ENCODE data around the gene CTNNA2. TPM values are rescaled to one million over a fixed set of nuclear protein-coding genes. Genes with fewer than 3 reads are reported as not detected.

CTNNA2 gene
- polyA plus RNA-seq, 3 donors = 4.1 to 5.4 (median 4.4) TPM

DNA sequence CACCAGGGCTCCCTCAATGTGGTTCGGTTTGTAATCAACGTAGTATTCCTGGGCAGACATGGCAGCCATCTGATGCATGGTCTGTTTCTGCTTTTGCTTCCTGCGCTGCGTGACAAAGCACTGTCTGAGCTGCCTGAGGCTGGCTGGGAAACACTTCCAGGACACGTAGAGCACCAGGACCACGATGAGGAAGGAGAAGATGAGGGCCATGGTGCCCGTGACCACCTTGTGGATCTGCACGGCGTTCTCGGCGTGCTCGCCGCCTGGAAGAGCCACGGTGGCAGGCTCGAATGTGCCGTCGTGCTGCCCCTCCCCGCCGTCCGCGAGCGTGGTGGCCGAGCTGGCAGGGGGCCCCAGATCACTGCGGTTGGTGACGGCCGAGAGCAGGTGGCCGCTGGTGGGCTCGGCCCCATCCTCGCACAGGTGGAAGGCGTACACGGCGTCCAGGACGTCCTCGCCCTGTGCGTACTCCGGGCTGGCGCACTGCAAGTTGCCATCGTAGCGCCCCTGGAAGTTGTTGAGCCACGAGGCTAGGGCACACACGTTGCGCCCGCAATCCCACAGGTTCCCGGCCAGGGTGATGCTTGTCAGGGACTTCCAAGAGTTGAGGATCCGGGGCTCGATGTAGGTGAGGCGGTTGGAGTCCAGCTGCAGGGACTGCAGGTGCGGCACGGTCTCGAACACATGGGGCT is 789.6 kb downstream of the CTNNA2 start:
- no peak for DNase-seq (ENCODE audit: low read depth in 3 of 3, low spot score in 2 of 3)

DNA sequence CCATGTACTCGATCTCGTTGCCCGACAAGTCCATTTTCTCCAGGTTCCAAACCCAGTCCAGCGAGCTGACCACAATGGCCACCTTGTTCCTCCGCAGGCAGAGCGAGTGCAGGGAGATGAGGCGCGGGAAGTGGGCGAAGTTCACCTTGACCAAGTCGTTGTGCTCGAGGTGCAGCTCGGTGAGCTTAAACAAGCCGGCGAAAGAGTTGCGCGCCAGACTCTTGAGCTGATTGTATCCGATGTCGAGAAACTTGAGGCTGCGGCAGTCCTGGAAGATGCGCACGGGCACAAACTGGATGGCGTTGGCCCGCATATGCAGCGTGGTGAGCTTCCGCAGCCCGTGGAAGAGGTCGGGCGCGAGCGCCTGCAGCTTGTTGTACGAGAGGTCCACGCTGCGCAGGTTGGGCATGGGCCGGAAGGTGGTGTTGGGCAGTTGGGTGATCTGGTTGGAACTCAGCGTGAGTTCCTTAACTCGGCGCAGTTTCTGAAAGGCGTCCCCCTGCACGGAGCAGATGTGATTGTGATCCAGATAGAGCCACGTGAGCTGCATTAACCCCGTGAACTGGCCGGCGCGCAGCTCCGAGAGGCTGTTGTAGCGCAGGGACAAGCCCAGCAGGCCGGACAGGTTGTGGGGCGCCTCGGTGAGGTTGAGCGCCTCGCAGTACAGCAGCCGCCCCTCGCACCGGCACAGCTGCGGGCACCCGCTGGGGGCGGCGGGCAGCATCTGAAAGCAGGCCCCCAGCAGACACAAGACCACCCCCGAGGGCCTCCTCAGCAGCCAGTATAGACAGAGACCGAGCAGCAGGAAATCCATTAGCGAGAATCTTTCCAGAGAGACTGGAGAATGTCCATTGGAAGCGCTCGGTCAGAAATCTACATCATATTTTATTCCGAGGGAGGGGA is 790.4 kb downstream of the CTNNA2 start:
- no peak for DNase-seq (ENCODE audit: low read depth in 3 of 3, low spot score in 2 of 3)

DNA sequence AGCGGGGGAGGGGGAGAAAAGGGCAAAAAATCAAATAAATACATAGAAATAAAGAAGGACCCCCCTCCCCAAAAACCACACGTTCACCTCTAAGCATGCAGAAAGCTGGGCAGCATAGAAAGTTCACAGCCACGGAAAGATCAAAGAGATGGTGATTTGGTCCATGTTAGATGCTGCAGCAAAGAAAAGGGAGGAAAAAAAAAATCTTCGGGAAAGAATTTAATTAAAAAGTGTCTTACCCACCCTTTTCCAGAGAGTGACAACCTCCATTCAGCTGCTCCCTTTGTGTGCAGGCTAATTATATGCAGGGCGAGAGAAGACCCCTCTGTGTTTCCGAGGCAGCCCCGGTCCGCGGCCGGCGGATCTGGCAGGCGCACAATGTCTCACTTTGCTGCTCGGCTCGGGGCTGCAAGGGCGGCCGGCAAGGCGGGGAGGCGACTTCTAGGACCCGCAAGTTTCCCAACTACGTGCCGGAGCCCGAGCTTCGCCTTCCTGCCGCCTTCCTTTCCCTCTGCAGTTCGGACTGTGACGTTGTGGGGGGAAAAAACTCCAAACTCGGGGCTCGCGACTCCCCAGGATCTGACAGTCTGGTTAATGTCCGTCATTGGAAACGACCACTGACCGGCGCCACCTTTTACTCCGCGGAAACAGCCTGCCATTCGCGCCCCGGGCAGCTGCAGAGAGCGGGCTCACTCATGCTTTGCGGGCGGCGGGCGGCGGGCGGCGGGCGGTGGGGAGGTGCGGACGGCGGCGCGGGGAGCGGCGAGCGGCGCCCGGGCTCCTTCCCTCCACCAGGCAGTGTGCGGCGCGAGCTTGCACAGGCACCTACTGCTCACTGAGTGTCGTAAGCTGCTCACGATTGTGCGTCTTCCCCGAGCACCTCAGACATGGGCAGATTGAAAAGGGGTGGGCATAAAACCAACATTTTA is 791.3 kb downstream of the CTNNA2 start, which contains the start of gene LRRTM1:
Gene LRRTM1 (minus strand): TSS at position 844 of the 929 bp plus-strand sequence. CDS start 933 bp downstream, outside the sequence.
- no peak for DNase-seq (ENCODE audit: low read depth in 3 of 3, low spot score in 2 of 3)

DNA sequence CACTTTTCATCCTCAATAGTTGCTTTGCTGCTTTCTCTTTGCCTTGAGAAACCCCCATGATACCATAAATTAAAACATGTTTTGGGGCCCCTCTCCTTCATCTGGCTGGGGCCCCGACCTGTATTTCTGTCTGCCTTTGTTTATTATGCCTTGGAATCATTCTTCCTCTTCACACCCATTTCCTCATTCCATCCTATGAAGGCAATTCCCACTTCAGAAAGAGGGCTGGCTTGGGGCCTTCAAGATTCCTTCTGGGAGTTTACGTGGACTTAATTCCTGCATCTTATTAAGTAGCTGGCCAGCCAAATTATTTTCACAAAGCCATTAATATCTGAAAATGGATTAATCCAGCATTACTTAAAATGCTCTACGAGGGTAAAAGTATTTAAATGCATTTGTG is 798.5 kb downstream of the CTNNA2 start:
- DNase-seq (ENCODE audit: low read depth in 3 of 3, low spot score in 2 of 3) = no peak

DNA sequence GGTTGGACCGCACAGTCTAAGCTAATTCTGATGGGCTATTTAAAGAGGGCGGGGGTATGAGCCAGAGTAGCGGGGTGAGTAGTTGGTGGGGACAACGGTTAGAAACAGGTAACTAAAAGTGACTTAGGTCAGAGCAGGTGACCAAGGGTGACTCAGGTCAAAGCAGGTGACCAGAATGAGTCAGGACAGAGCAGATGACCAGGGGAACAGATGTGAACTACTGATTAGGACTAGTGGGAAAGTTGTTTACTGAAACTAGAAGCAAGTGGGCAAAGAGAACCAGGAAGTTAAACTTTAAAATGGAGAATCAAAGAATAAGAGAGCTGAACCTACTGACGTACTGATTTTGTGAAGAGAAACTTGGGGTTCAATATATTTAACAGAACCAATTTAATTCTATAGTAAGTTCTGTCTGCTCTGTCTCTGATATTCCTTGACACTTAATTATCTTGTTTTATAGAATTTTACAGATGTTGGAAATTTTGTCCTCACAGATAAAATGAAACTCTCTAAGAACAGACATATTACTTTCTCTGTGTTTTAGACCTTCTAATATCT is 799.5 kb downstream of the CTNNA2 start:
- DNase-seq (ENCODE audit: low read depth in 3 of 3, low spot score in 2 of 3) = no peak

DNA sequence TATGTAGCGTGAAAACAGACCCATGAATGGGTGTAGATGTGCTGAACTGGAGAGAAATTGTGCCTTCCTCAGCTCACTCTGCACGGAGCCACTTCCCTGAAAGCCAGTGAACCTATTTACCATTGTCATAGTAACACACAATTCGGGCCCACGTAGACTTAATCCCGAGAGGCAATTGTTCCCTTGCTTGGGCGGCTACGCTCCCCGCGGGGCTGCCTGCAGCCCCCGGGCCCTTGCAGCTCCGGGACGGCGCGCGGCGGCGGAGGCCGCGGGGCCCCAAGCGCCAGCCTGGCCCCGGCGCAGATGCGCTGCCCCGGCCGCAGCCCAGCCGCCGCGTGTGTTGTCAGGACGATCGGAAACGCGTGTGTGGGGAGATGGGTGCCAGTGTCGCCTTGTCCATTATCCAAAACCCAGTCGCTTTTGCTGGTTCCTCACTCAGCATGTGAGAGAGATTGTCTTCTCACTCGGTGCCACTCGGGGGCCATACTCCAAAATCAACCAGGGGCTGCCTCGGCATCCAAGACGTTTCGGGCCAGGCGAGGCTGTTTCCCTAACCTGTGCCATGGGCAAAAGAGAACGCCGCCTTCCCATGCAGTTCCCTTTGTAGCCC is 809.6 kb downstream of the CTNNA2 start:
- no peak for DNase-seq (ENCODE audit: low read depth in 3 of 3, low spot score in 2 of 3)

DNA sequence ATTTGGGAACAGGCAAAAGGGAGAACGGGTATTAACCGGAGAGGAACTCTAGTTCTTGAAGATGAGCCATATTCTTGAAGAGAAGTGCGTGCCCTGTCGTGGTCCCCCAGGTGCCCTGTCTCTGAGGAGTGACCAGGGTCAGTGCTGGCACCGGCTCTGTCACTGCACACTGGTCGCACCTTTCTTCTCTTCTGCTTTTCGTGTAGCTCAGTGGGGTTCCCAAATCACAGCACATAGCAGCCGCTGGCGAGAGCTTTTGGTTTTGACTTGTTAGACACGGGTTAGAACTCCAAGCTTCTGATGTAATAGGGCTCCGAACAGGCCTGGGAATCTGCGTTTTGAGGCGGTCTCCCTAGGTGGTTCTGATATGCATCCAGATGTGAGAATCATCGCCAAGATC is 810.1 kb downstream of the CTNNA2 start:
- no peak for DNase-seq (ENCODE audit: low read depth in 3 of 3, low spot score in 2 of 3)

DNA sequence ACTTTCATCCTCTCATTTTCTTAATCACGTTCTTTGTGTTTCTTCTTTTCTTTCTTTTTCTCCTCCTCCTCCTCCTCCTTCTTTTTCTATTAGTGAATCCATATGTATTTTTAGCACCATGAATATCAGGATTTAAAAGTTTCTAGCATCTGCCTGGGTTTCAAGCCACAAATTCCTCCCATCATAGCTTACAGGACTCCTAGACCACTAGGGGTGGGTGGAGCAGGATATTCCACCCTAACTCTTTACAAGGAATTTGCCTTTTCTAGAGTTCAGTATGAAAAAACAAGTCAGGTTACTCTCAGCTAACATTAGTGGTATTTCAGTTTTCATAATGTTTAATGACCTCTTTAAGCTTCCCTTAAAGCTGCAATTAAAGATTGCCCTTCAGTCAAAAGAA is 810.8 kb downstream of the CTNNA2 start:
- no peak for DNase-seq (ENCODE audit: low read depth in 3 of 3, low spot score in 2 of 3)

DNA sequence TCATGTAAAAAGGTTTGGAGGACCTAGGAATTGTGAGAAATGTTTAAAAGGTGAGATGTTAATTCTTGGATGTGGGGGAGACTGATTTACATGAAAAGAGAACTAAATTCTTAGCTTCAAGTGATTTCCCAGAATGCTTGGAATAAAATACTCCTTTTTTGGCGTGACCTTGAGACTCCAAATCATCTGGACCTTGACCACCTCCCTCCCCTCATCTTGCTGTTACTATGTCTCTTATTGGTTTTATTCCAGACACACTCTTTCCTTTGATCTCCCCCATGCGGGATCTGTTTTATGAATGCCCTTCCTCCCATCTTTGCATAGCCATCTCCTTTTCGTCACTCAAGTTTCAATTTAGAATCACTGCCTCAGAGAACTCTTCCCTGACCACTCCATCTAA is 811.7 kb downstream of the CTNNA2 start:
- no peak for DNase-seq (ENCODE audit: low read depth in 3 of 3, low spot score in 2 of 3)

DNA sequence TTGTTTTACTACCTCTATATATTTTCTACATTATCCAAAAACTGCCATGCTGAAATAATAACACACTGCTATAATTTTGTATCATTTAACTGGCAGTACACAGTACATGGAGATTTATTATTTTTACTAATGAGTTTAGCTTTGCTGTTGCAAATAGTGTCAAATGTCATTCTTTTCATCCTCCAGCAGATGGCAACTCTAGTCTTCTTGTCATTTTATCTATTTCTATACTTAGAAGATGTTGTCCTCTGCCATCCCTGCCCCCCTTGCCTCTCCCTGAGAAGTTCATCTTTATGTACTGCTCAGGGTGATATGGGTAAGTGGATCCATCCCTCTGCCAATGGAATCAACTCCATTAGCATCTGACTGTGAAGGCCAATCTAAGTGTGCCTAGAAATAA is 813.4 kb downstream of the CTNNA2 start:
- DNase-seq (ENCODE audit: low read depth in 3 of 3, low spot score in 2 of 3) = no peak

DNA sequence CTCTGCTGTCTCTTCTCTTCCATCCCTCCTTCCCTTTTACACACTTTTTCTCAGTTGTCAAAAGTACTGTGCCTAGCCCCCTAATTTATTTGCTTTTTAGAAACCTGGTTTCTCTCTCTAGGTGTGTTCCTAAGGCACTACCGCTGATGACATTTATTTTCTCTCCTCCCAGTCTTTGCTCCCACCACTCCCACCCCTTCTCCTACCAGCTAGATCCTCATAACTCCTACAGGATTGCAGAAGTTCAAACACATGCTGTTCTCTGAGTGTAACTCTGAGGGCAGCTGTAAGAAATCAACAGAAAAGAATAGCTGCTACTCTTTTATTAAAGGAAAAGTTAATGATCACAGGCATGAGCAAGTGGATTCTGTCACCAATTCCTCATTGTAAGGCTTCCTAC is 814.0 kb downstream of the CTNNA2 start:
- no peak for DNase-seq (ENCODE audit: low read depth in 3 of 3, low spot score in 2 of 3)

DNA sequence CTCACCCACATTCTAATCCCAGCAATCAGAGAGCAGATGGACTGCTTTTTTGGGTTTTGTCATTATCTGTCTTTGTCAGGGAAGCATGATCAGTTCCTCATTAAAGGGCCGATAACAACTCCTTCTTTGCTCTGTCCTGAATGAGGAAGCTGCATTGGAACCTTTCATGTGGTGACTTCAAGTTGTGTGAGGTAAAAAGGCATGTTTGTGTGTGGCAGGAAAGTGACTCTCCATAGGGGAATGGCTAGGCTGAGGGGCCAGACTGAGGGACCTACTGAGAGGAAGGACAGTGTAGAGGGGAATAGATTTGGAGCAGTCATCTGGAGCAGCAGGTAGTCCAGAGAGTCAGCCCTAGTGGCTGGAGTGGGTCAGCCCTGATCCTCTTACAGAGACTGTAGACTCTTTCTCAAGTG is 815.3 kb downstream of the CTNNA2 start:
- no peak for DNase-seq (ENCODE audit: low read depth in 3 of 3, low spot score in 2 of 3)

DNA sequence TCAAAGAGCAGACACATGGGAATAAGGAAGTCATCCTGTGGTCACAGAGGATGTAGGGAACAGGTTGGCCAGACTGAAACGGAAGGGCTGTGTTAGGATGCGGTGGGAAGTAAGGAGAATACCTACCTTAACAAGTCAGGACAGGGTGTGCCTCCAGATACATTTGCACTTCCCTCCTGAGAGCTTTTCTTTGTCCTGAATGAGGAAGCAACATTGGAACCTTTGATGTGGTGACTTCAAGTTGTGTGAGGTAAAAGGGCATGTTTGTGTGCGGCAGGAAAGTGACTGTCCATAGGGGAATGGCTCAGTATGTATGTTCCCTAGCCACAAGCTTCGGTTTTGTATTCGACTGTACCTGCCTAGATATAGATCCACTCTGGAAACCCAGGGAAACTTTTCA is 816.6 kb downstream of the CTNNA2 start:
- DNase-seq (ENCODE audit: low read depth in 3 of 3, low spot score in 2 of 3) = no peak

DNA sequence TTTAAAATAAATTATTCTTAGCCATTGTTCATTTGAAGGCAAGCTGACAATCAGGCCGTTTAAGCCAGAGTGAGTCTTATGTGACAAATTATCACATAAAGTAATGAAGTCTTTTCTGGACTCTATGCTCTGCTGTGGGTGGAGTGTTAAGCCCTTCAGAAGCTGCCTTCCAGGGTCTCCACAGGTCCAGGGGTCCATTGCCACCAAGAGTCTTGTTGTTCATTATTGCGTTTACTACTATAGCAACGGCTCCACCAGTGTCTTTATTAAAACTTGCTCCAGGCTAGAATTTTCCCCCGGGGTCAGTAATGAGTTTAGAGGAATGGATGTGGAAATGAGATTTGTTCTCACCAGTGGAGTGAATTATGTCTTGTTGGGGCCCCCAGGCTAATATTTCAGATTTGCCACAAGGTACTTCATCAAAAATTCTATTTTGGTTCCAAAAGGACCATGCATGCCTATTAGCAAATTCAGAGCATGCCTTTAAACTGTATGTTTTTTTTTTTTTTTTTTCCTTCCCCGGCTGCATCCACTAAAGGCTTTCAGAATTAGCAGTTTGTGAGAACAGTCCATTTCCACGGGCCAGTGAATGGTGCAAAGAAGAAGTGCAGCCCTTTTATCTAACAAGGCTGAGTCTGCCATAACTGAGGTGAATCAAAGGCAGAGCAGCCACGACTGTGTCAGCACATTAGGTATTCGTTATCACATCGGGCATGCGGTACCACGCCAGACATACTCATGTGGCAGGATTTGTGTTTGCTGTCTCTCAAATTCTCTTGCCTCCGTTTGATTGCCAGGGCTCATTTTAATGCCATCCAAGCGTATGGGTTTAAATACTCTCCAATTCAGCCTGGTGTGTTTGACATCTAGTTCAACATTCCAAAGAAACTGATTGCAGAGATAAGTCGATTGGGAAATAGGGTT is 817.9 kb downstream of the CTNNA2 start:
- no peak for DNase-seq (ENCODE audit: low read depth in 3 of 3, low spot score in 2 of 3)

DNA sequence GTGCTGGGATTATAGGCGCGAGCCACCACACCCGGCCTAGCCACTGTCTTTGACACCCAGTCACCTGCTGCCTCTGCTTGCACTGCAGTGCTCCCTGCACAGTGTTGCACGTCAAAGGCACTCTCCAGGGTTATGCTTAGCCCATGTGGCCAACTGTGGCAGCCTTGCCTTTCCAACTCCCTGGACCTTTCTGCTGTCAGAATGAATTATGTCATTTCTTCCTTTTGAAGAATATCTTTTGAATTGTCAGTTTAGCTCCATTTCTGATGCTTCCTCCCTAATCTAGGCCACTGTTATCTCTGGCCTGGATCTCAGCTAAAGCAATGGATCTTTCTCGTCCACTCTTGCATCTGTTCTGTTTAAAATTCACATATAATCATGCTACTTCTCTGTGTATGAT is 821.0 kb downstream of the CTNNA2 start:
- DNase-seq (ENCODE audit: low read depth in 3 of 3, low spot score in 2 of 3) = no peak

DNA sequence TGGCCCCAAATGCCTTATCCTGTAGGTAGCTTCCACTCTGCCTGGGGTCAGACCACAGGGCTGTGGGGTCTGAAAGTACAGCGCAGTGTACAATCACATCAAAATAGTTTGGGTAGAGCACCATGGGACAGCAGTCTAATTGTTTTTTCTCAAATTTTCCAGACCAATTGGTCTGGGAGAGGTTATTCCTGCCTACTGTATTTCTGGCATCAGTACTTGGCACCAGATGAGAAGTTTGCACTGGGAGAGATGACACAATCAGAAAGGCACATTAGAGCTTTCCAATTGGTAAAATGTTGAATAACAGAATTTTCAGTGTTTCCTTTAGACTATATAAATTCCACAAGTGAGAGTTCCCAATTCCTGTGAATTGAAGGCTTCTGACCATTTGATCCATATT is 822.6 kb downstream of the CTNNA2 start:
- no peak for DNase-seq (ENCODE audit: low read depth in 3 of 3, low spot score in 2 of 3)

DNA sequence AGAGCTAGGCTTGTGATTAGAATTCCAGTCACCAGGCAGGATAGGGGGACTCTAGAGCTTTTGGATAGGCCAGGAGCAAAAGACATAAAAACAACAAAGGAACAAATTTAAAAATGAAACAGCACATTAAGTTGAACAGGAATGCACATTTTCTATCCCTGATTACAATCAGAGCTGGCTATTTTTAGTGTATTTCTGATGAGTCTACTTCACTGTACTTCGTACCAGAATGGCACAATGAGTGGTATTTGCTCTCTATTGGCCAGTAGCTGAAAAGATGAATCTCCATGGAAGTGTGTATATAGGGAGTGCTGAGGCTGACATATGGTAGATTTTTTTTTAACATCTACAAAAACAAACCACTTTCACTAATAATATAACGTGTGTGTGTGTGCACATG is 825.9 kb downstream of the CTNNA2 start:
- DNase-seq (ENCODE audit: low read depth in 3 of 3, low spot score in 2 of 3) = no peak

DNA sequence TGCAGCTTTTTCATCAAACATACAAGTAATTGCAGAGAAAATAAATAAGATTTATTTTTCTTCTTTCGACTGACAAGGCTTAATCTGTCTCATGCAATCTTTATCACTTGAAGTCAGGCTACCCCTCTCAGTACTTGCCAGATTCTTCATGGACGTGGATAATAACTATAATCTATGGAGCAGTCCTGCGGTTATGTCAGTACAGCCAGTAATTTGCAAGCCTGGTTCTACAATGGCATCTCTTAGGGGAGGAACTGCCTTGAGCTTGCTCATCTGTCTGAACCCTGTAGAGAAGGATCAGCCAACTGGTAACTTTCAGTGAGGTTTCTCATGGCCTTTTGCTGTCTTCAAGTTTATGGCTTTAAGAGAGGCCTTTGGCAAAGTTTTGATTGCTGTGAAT is 827.2 kb downstream of the CTNNA2 start:
- no peak for DNase-seq (ENCODE audit: low read depth in 3 of 3, low spot score in 2 of 3)

DNA sequence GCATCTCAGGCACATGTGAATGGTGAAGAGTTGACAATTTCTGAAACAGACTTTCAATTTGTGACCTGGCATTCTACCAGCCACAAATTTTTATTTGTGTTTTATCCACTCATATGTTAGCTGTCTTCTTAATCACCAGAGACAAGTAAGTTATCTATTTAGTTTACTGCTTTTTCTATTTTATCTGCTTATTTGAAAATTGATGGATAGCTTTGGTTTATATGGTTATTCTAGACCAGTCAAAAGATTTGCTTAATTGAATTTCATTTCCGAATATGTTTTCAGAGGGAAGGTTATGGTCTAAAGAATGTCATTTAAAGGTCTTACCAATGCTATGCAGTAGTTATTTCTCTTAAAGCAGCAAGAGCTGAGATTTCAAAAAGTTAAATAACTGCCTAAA is 835.2 kb downstream of the CTNNA2 start:
- DNase-seq (ENCODE audit: low read depth in 3 of 3, low spot score in 2 of 3) = no peak

Measured in right renal cortex interstitium (tissue), 3 donors.